Sigmoid colon (tissue), 7 donors: ENCODE data around the gene FOXP3. TPM values are rescaled to one million over a fixed set of nuclear protein-coding genes. Genes with fewer than 3 reads are reported as not detected.

ENCODE experiments used
- DNase-seq: peaks from one replicate; pipeline ENCODE4 v3.0.0-alpha.2; 2019
- H3K27ac ChIP-seq, 4 donors: fragments of 200-600 bp; sonication (generic); one replicate each; pipeline ENCODE4 v1.5.1; 2016 to 2019; ENCODE audit warnings: mild to moderate bottlenecking in 1 of 4
- H3K27me3 ChIP-seq, 3 donors: fragments of 200-600 bp; sonication (generic); one replicate each; pipeline ENCODE4 v1.5.1; 2019; ENCODE audit warnings: mild to moderate bottlenecking in 1 of 3
- H3K36me3 ChIP-seq, 4 donors: fragments of 200-600 bp; sonication (generic); one replicate each; pipeline ENCODE4 v1.5.1; 2016 to 2019
- H3K4me1 ChIP-seq, 4 donors: fragments of 200-600 bp; sonication (generic); one replicate each; pipeline ENCODE4 v1.5.1; 2017 to 2019
- H3K4me3 ChIP-seq, 4 donors: fragments of 200-600 bp; sonication (generic); one replicate each; pipeline ENCODE4 v1.5.1; 2017 to 2019; ENCODE audit warnings: mild to moderate bottlenecking in 2 of 4, moderate library complexity in 1 of 4
- H3K9me3 ChIP-seq, 4 donors: fragments of 200-600 bp in 3 of 4; sonication (generic) in 3 of 4; one replicate each; pipeline versions ENCODE4 v1.5.1 to v1.6.1; 2013 to 2019
- EP300 ChIP-seq, 4 donors: sonication (generic); formaldehyde crosslinking; IDR thresholded peaks; one replicate each; pipeline ENCODE4 v1.6.1; 2017; ENCODE audit warnings: antibody characterized with exemption in 4 of 4
- POLR2A ChIP-seq, 2 donors: fragments of 450-650 bp; IDR thresholded peaks; one replicate each; pipeline ENCODE4 v1.6.1; 2016; ENCODE audit warnings: antibody characterized with exemption in 2 of 2, mild to moderate bottlenecking in 2 of 2, moderate library complexity in 2 of 2
- POLR2AphosphoS5 ChIP-seq, 4 donors: sonication (generic); formaldehyde crosslinking; IDR thresholded peaks; one replicate each; pipeline ENCODE4 v1.6.1; 2017; ENCODE audit warnings: antibody characterized with exemption in 4 of 4
- WGBS, 2 donors: extraction: QIAGEN DNeasy Blood & Tissue Kit; methylation state at CpG; one replicate each; pipeline ENCODE4 v1.1.7; 2013; 5-methylcytosine and 5-hydroxymethylcytosine counted together
- intact Hi-C: fragments of 100-400 bp; cut with DNase I; formaldehyde crosslinking; loops from one replicate; pipeline ENCODE4 v1.15.1; 2023
- polyA plus RNA-seq, 3 donors: library from polyadenylated mRNA; stranded (reverse); fragments of 200-250 nt; gene quantifications; one replicate each; pipeline ENCODE4 v1.2.3, GENCODE V29; 2013
- total RNA-seq, 4 donors: library from RNA; depleted of rRNA; stranded (reverse); fragments of >200 nt; gene quantifications; one replicate each; pipeline ENCODE4 v1.1.0, GENCODE V29; 2016
- TF ChIP-seq, protein P1 (sequence below), 4 experiments: fragments of 450-650 bp in 3 of 4; fragments of 200-600 bp in 1 of 4; IDR thresholded peaks; one replicate each; pipeline ENCODE4 v1.5.1; 2016 to 2019; ENCODE audit warnings: antibody characterized with exemption in 4 of 4, mild to moderate bottlenecking in 3 of 4, moderate library complexity in 2 of 4
- donor health status: healthy with polysubstance abuse.
- donor health status: Bipolar disorder and iron deficiency.
- donor health status: healthy.

The FOXP3 gene
- total and polyA plus RNA-seq, 7 donors, result 3.1 TPM; not detected in 6

GRCh38 chrX:49249616-49250015, 14.9 kb downstream of the FOXP3 start:
- no peak overlapping the region for H3K4me3 ChIP-seq

GRCh38 chrX:49249071-49249470, 15.4 kb downstream of the FOXP3 start:
- intact Hi-C loops, result no loop called here
- Histone ChIP-seq H3K4me3 (no peak overlapping the region), H3K27ac (no peak overlapping the region), H3K4me1 (no peaks in the 10 kb centered on the region), H3K9me3 (no peaks in the 10 kb centered on the region), H3K36me3 (peaks cover 0 to 23% (median 3%) of the 10 kb centered on the region in 4 donors), H3K27me3 (no peaks in the 10 kb centered on the region)
- no peak for DNase-seq
- 88 to 92% methylated on average over 6 of the region's 6 CpGs for WGBS, 2 donors
- TF ChIP-seq EP300 (IDR thresholded peaks at IDR 0.05) (no peak), POLR2AphosphoS5 (IDR thresholded peaks at IDR 0.05) (no peak), POLR2A (IDR thresholded peaks at IDR 0.05) (no peak)
- TF ChIP-seq, protein P1, sequence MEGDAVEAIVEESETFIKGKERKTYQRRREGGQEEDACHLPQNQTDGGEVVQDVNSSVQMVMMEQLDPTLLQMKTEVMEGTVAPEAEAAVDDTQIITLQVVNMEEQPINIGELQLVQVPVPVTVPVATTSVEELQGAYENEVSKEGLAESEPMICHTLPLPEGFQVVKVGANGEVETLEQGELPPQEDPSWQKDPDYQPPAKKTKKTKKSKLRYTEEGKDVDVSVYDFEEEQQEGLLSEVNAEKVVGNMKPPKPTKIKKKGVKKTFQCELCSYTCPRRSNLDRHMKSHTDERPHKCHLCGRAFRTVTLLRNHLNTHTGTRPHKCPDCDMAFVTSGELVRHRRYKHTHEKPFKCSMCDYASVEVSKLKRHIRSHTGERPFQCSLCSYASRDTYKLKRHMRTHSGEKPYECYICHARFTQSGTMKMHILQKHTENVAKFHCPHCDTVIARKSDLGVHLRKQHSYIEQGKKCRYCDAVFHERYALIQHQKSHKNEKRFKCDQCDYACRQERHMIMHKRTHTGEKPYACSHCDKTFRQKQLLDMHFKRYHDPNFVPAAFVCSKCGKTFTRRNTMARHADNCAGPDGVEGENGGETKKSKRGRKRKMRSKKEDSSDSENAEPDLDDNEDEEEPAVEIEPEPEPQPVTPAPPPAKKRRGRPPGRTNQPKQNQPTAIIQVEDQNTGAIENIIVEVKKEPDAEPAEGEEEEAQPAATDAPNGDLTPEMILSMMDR (IDR thresholded peaks at IDR 0.05), result no peak

More at GRCh38 chrX:49249616-49250015, 14.9 kb downstream of the FOXP3 start:
- H3K36me3 ChIP-seq, result peaks cover 0 to 17% (median 3%) of the 10 kb centered on the region in 4 donors
- intact Hi-C loops, result no loop called here
- TF ChIP-seq EP300 (IDR thresholded peaks at IDR 0.05) (no peak), POLR2A (IDR thresholded peaks at IDR 0.05) (no peak), POLR2AphosphoS5 (IDR thresholded peaks at IDR 0.05) (no peak)
- TF ChIP-seq, protein P1 (IDR thresholded peaks at IDR 0.05), result no peak
- H3K27me3 ChIP-seq, result no peaks in the 10 kb centered on the region
- H3K27ac ChIP-seq, result no peak overlapping the region
- no peaks in the 10 kb centered on the region for H3K4me1 ChIP-seq
- H3K9me3 ChIP-seq, result no peaks in the 10 kb centered on the region
- WGBS, 2 donors, result 92% methylated on average over 9 of the region's 9 CpGs
- DNase-seq, result no peak

GRCh38 chrX:49247916-49248811, 16.3 kb downstream of the FOXP3 start:
- no peaks in the 10 kb centered on the region for H3K4me1 ChIP-seq
- H3K27me3 ChIP-seq, result no peaks in the 10 kb centered on the region
- intact Hi-C loops, result no loop called here
- TF ChIP-seq EP300 (IDR thresholded peaks at IDR 0.05) (no peak), POLR2AphosphoS5 (IDR thresholded peaks at IDR 0.05) (no peak), POLR2A (IDR thresholded peaks at IDR 0.05) (no peak)
- TF ChIP-seq, protein P1 (IDR thresholded peaks at IDR 0.05), result no peak
- no peak overlapping the region for H3K27ac ChIP-seq
- DNase-seq, result no peak
- H3K9me3 ChIP-seq, result no peaks in the 10 kb centered on the region
- H3K36me3 ChIP-seq, result peaks cover 0 to 29% (median 5%) of the 10 kb centered on the region in 4 donors
- WGBS, 2 donors, result 91 to 93% methylated on average over 28 of the region's 28 CpGs
- no peak overlapping the region for H3K4me3 ChIP-seq

DNA sequence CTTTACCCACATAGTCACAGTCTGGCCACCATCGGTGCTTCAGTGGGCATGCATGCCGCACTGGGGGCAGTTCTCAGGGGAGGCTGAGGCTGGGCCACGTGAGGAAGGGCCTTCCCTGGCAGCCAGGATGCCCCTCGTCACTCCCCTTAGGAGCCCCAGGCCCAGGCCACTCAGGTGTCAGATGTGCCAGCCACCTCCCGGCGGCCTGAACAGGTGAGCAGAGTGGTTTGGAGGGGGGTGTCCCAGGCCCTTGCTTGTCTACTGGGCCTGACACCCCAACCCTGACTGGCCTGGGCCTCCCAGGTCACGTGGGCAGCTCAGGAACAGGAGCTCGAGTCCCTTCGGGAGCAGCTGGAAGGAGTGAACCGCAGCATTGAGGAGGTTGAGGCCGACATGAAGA, 17.2 kb downstream of the FOXP3 start:
- intact Hi-C loops, result no loop called here
- Histone ChIP-seq H3K4me3 (no peak overlapping the region), H3K27me3 (no peaks in the 10 kb centered on the region), H3K4me1 (no peaks in the 10 kb centered on the region), H3K27ac (no peak overlapping the region), H3K9me3 (no peaks in the 10 kb centered on the region), H3K36me3 (peaks cover 0 to 38% (median 9%) of the 10 kb centered on the region in 4 donors)
- TF ChIP-seq POLR2A (IDR thresholded peaks at IDR 0.05), result no peak
- TF ChIP-seq, protein P1 (IDR thresholded peaks at IDR 0.05), result no peak
- no peak for TF ChIP-seq POLR2AphosphoS5 (IDR thresholded peaks at IDR 0.05)
- TF ChIP-seq EP300 (IDR thresholded peaks at IDR 0.05), result no peak
- DNase-seq, result no peak
- WGBS, 2 donors, result 95 to 97% methylated on average over 11 of the region's 11 CpGs
